SU-DHL-6 (cell line): Measurements from ENCODE around the gene CPZ.

Experiments
- CTCF ChIP-seq: fragments of 200-600 bp; sonication (generic); IDR thresholded peaks from one replicate; pipeline ENCODE4 v1.5.1; 2017; ENCODE audit warnings: antibody characterized with exemption, mild to moderate bottlenecking, low read length, moderate library complexity; ENCODE audit not compliant: insufficient read depth, poor library complexity, severe bottlenecking
- EZH2phosphoT487 ChIP-seq: fragments of 200-600 bp; sonication (generic), shearing (Covaris generic); conservative IDR thresholded peaks from 2 replicates; pipeline ENCODE4 v1.6.1; 2018; ENCODE audit warnings: mild to moderate bottlenecking, antibody characterized with exemption, low read length, moderate library complexity, mixed read lengths

- TF ChIP-seq CTCF: no peak
- no peak for TF ChIP-seq EZH2phosphoT487
Observed at GRCh38 chr4:8552581-8553205, 39.9 kb upstream of the CPZ start.
